ENCODE results near the gene UBR7.
"Not testable (repeated sequence)": the region's sequence is repeated elsewhere in the genome, so short reads cannot be mapped to it uniquely, and the experiment has no call there.

UBR7 gene

DNA sequence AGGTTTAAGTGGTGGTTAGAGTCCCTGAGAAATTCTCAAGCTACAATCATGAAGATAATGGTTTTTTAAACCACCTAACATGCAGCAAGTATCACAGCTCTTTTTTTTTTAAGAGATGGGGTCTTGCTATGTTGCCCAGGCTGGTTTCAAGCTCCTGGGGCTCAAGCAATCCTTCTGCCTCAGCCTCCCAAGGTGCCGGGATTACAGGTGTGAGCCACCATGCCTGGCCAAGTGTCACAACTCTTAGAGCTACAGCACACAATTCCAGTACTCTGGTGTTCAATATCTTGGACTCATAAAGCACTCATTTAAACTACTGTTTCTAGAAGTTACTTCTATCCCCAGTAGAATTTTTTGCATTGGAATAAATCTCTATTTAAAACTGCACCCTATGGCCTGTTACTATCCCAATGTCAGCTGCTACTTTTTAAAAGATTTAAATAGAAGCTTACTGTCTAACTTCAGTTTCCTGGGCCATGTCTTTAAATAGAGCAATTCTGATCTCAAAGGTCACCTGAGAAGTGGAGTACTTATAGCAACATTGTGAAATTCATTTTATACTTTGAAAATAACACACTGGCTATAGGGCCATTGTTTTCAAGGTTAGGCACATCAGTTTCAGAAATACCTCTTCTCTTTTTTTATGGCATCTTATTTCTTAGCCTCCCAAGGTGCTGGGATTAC lies 11.6 kb upstream of the UBR7 start:
- no peak for DNase-seq

DNA sequence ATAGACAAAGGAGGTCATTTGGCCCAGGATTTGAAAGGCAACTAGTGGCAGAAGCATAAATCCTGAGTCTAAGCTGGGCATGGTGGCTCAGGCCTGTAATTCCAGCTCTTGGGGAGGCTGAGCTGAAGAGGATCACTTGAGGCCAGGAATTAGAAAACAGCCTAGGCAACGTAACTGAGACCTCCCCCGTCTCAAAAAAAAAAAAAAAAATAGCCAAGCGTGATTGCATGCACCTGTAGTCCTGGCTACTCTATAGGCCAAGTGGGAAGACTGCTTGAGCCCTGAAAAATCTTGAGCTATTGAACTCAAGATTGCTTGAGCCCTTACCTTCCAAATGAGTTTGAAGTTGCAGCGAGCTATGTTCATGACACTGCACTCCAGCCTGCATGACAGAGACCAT lies 8.0 kb upstream of the UBR7 start:
- no peak for DNase-seq

DNA sequence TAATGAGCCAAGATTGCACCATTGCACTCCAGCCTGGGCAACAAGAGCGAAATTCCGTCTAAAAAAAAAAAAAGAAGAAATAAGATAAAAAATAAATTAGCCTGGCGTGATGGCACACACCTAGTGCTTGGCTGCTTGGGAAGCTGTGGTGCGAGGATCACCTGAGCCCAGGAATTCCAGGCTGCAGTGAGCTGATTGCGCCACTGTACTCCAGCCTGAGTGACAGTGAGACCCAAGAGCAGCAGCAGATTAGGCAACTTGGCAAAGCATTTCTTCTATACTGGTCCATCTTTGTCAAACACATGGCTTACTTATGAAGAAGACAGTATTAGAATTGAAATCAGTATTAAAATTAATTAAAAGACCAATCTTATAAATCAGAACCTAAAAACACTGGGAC lies 6.5 kb upstream of the UBR7 start:
- no peak for DNase-seq

DNA sequence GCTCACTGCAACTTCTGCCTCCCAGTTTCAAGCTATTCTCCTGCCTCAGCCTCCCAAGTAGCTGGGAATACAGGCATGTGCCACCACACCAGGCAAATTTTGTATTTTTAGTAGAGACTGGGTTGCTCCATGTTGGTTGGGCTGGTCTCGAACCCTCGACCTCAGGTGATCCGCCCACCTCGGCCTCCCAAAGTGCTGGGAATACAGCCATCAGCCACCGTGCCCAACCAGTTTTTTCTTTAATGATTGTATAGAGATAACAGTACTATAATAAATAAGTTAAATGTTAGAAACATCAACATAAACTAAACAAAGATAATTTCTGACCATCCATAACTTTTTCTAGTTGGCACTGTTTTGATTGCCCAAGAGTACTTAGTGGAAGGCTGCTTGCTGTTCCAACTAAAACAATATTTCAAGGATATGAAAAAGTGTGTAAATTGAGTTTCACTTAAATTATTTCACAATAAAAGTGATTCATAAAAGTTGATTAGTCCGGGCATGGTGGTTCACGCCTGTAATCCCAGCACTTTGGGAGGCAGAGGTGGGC lies 5.8 kb upstream of the UBR7 start:
- no peak for DNase-seq

DNA sequence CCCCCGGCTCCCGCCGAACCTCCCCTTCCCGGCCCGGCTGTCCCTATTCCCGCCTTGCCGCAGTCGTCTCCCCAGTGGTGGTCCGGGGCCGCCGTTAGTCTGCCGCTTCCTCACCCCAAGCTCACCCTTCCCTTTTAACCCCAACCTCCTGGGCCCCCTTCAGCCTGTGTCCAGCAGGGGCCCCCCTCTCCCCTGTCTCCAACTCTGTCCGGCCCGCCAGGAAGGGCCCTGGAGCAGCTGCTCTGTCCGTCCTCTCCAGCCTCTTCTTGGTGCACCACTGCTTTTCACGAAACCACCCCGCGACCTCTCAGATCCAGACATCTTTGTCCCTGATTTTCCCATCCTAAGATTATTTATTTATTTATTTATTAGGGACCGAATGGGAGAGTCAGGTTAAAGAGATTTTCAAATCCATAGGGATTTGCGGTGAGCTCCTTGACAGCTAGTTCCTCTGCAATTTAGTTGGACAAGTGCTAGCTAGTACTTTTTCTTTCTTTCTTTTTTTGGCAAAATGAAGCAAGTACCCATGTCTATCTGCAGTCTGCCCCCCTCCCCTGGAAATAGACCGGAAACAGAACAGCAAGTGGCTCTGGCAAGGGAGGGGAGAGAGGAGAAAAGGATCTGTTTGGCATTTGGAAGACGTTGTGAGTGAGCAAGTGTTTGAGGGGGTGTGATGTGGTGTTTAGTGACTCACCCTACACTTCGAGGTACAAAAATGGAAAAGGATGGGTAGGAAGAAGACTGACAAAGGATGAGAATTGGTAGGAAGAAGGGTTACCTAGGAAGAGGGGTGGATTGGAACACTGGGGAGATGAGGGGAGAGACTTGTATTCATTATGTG lies 632 bp downstream of the UBR7 start:
- no peak for DNase-seq

DNA sequence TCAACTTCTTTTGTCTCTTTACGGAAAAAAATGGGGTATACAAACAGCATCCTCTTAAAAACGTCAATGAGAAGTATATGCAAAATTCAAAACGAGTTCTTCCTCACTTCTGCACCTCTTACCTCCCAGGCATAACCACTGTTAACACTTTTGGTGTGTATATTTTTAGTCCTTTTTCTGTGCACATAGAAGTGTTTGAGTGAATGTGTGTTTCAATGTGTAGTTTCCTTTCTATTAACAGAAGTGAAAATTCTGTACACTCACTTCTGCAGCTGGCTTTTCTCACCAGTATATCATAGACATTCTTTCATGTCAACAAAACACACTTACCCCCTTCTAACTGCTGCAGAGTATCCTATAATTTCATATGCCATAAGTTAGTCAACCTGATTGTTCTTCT lies 5.4 kb downstream of the UBR7 start:
- no peak for DNase-seq

DNA sequence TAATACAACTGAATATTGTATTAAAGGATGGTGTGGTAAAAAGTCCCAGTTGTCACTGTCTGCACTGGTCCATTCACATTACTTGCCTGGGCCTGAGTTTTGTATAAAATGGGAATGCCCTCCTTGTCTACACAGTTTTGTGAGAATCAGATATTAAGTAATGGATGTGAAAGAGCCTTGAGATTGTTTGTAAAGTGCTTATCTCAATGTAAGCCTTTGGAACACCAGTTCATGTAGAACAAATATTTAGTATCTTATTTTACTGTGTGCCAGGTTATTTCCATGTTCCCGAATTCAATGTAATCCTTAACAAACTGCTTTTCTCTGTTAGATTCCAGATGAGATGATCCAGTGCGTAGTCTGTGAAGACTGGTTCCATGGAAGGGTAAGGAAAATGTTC lies 7.5 kb downstream of the UBR7 start:
- DNase-seq, result no peak

DNA sequence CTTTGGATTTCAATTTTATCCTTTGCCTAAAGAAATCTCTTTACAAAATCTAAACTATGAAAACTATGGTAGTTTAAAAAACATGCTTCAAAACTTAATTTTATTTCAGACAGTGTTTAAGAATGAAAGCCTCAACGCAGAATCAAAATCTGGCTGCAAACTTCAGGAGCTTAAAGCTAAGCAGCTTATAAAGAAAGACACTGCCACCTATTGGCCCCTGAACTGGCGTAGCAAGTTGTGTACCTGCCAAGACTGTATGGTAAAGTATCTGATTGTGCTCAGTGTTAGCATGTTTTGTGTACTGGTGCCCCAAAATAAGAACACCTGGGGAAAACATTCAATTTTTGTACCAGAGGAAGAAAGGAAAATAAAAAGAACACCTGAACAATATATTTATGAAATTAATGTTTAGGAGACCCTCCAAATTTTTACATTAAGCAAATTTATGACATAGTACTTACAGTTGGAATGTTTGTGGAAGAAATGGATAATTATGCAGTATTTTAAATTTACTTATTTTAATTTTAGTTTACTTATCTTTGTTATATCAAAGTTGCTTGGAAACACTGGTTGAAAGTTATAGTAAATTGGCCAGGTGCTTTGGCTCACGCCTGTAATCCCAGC lies 12.2 kb downstream of the UBR7 start:
- DNase-seq, result peak; percentile 43

DNA sequence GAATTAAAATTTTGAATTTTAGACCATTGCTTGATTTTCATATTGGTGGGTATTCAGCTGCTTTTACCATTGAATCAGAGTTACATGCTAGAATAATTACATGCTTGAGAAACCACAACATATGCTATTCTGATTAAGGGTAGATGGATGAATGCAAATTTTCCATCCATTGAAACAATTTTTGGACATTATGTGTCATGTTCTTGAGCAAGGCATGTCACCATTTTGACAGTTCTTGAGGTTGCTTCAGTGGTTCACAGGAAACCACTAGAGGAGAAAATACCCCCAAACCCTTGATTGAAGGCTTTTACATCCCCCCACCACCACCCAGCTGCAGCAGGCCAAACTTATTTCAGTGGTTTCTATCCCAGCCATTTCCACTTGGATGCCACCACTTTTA lies 13.5 kb downstream of the UBR7 start:
- no peak for DNase-seq

DNA sequence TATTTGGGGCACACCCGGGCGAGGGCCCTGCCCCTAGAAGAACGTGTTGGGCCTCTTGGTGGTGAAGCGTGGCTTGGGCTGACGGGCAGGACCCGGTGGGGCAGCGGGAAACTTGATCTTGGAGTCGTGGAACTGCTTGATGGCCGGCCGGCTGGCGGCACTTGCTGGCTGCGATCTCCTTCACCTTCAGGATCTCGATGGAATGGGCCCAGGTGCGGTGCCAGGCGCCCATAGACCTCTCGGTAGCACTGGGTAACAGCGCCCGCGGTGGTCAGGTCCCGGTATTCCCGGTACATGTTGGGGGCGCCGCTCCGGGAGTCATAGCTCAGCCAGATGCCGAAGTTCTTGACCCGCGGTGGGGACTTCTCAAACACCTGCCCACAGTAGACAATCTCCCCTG lies 16.5 kb downstream of the UBR7 start:
- no peak for DNase-seq

DNA sequence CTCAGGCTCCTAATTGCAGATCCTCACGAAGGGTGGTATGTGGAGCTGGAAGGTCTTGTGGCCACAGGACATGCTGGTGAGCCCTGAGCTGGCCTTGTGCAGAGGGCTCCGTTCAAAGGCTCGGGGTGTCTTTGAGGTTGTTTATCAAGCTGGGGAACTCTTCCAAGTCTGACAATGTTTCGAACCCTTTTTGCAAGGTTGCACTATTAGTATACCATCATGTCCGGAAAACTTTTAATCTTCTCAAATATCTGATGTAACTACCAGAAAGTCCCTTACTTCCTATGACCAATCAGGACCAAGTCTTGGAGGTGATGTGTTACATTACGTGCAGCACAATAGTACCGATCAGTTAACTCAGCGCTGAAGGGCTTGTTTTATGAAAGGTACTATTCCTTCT lies 21.5 kb downstream of the UBR7 start:
- DNase-seq, result no peak

DNA sequence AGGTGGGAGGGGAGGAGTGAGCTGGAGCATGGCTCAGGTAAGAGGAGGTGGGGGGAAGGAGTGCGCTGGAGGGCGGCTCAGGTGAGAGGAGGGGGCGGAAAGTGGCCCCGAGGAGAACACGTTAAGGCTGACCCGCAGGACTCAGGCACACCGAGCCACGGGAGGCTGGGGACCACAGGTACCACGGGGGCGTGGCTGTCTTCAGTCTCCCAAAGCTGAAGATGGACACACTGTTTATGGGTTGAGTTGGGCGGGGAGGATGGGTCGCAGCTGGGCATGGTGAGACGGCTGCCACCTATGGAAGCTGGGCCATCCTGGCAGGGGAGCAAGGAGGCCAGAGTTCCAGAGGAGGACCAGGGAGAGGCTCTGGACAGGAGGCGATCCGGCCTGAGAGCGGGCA lies 23.5 kb downstream of the UBR7 start:
- no peak for DNase-seq

DNA sequence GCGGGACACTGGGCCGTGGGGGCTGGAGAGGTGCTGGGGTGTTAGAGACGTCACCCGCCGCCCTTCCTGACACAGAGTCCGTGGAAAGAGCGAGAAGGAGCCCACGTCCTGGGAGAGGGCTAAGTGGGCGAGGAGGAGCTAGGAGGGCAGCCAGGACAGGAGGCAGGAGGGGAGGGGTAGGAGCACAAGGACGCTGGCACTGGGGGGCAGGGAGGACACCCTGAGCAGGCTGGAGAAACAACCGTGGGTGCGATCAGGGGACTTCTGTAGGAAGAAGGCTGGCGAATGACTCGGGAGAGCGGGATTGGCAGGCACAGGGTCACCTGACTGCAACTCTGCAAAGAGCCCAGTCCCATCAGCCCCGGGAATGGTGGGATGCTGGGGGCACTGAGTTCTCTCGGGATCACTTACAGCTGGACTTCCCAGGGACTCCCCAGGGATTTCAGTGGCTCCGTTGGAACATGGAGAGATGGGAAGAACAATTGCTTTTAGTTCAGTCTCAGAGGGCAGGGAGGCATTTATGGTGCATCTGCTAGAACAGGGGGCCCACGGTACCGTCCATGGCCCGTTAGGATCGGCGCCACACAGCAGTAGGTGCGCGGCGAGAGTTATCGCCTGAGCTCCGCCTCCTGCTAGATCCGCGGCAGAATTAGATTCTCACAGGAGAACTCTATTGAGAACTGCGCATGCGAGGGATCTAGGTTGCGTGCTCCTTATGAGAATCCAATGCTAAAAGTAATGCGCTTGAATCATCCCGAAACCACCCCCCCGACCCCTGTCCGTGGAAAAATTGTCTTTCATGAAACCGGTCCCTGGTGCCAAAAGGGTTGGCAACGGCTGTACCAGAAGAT lies 24.3 kb downstream of the UBR7 start:
- no peak for DNase-seq

DNA sequence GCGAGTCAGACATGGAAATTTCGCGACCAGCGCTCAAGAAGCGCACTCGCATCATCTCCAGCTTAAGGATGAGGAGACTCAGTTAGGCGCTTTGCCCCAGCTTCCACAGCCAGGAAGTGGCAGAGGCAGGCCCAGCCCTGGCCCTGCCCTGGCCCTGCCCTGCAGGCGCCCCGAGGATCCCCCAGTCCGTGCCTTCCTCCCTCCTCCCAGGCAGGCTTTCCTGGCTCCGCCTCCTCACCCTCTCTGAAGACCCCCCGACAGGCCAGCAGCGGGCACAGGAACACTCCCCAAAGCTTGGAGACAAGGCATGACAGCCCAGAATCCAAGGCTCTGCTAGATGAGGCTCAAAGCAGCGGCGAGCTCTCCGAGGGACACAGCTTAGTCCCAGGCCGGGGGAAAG lies 25.1 kb downstream of the UBR7 start:
- no peak for DNase-seq

DNA sequence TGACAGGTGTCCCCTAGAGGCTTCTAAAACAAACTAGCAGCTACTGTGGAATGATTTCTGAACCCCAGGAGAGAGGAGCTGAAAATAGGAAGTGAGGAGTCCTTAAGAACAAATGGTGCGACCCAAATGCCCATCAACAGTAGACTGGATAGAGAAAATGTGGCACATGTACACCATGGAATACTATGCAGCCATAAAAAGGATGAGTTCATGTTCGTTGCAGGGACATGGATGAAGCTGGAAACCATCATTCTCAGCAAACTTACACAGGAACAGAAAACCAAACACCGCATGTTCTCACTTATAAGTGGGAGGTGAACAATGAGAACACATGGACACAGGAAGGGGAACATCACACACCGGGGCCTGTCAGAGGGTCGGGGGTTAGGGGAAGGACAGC lies 26.0 kb downstream of the UBR7 start:
- DNase-seq, result not testable (repeated sequence)

DNA sequence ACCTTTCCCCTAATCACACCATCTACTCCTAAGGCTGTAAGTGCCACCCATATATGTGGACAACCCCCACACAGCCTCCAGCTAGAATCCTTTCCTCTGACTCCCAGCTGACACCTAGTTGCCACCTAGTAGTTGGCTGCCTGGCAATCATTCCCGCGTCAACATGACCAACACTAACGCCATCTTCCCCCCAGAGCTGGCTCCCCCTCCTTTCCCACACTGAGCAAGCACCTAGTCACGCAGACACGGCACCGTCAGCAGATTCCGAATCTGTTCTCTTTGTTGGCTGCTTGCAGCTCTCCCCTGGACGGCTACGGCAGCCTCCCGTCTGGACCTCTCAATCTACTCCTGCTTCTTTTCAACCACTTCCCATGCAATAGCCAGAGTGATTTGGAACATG lies 27.7 kb downstream of the UBR7 start:
- no peak for DNase-seq

DNA sequence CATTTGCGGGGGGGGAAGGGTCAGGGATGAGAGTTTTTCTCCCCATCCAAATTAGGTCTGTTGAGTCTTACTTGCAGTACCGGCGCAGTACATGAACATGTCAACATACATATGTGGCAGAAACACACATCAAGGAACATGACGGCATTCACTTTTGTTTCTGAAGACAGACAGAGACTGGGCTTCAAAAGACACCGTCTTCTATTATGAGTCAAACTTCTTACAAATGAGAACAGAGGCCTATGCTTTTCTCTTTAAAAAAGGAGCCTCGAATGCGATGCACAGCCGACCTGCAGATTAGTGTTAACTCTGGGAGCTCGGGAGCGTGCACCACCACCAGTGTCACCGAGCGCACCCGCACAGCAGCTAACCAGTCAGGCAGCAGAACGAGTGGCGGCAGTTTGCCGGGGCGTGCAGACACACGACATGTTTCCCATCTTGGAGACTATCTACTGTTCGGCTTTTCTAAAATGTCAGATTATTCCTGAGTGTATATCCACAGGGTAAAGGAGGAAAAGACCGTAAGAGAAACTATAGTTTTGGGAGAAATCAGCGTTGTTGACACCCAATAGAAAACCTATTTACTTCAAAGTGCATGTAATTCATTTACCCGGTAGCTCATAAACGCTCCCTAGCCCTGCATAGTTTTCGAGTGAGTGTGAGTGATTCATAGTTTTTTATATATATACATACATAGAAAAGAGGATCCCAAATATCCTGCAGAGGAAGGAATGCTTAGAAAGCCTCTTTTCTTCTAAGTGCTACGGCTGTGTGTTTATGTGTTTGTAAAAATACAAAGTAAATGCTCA lies 33.0 kb downstream of the UBR7 start:
- no peak for DNase-seq

DNA sequence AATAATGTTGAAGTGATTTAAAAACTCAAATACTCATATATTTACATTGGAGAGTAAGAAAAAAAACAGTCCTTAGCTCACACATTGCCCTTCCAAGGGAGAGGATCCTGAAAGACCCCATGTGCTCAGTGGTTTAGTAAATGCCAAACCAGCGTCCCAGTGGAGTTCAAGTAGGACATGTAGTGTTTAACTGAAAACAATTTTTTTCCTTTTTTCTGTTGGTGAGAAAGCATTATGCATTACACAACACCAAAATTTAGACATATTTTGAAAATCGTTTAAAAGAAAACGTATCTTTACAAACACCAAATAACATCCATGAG lies 33.6 kb downstream of the UBR7 start:
- DNase-seq, result no peak

DNA sequence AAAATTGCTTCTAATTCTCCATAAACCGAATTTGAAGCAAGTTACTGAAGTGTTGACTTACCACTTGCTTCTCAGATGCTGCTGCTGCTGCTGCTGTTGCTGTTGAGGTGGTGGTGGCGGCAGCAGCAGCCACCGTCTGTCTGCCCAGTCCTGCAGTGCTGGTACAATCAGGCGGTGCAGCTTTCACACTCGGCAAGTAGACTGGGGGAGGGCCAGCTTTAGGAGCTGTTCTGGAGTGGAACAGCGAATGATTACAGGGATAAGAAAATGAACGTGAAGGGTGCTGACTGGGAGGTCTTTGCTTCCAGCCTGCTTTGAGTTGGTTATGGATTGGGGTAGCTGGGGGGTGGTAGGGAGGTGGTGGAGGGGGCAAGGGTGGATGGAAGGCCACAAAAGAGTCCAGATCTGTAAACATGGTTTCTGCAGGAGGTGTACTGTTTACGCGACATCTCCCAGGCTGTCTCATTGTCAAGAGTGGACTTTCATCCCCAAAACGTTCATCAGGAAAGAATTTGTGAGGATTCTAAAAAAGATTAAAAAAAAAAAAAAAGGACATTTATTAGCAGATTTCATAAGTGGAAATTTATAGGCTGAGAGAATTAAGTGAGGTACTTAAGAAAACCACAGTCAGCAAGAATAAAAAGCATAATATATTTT lies 38.8 kb downstream of the UBR7 start:
- DNase-seq, result no peak

DNA sequence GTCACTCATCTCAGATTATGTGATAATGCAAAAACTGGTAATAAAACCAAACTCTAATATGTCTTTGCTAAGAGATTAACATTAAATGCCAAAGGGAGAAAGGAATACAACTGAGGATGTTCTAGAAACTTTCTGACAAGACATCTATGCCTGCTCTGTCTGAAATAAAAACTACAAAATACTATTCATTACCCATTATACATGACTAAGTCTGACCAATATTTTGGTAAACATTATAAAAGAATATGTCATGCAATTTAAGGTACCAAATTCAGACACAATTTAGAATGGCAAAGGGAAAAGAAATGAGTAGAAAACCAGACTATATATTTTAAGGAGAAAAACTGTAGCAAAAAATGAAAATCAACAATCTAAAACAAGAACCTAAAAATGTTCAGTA lies 39.5 kb downstream of the UBR7 start:
- DNase-seq, result no peak

DNA sequence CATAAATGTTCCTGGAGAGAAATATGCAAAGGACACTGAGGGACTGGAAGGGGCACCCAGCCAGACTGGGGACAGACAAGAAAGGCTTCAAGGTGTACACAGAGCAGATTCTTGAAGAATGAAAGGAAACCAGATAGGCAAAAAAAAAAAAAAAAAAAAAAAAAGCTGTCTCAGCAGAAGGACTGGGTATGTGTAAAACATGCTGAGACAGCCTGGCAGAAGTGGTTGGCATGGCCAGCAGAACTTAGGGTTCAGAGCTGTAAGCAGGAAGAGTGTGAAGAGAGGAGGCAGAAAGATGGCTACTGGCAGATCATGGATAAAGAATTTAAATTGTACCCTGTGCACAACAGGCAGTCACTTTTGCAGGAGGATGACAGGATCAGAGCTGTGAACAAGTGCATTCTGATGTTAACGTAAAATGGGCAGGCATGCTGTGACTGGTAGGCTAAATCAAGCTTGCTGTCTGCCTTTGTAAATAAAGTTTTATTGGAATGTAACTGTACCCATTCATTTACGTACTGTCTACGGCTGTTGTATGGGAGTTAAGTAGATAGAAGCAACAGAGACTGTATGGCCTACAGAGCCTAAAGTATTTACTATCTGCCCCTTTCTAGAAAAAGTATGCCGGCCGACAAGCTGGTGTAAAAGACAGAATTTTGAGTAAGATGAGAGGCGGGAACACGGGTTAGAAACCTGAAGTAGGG lies 42.2 kb downstream of the UBR7 start:
- no peak for DNase-seq

Measured in effector CD4-positive, alpha-beta T cell (primary cell).